Stimulated activated CD8-positive, alpha-beta memory T cell treated with anti-CD3 and anti-CD28 coated beads, Interleukin-4, amount 100 ng/mL, for 24 hours (primary cell): ENCODE data around the gene CCDC24.
A peak's percentile ranks its signal among the peaks of the same experiment; 100 is the strongest.

ENCODE experiments used
- DNase-seq: peaks from one replicate; pipeline ENCODE4 v3.0.0-alpha.2; 2020; ENCODE audit warnings: low read depth

CCDC24 gene

DNA sequence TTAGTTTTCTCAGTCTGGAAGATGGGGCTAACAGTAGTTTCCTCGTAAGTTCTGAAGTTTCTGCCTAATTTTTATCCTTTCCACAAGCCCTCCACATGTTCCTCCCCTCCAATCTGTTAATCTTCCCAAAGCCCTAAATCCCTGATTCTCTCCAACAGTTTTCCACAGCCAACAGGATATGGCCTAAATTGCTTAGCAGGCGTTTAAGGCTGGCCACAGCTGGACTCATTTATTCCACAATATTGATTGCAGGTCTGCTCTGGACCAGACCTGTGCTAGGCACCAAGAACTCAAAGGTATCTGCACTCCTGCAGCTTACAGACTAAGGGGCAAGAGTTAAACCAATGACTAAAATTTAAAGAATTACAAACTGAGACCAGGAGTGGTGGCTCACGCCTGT is 35.9 kb downstream of the CCDC24 start:
- no peak for DNase-seq

DNA sequence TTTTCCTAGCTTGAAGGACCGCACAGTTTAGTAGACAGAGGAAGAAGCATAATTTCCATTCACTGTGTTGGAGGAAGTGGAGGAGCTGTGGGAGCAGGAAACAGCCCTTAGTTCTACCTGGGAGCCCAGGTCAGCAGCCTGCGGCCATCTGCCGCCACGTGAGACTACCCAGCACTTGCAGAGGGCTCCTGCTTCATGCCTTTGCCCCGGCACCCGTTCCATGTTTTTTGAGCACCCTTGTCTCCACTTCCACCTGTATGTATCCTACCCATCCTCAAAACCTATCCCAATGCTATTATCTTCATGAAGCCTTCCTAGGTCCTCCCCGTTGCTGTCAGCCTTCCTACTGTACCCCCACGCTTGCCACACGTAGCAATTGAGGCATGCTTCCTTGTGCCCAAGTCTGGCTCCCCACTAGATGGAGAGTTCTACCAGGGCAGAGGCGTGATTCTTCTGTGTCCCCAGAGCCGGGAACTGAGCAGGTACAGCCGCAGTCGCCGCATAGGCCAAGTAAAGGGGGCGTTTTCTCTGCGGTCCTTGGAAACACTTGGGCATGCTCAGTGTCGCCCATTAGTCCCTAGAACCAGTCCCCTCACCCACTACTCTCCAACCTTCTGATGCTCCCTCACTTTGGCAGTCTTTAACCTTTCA is 38.0 kb downstream of the CCDC24 start:
- DNase-seq, result no peak

- DNase-seq, result peak; percentile 81
Observed at GRCh38 chr1:44029911-44030604, 38.7 kb downstream of the CCDC24 start.

DNA sequence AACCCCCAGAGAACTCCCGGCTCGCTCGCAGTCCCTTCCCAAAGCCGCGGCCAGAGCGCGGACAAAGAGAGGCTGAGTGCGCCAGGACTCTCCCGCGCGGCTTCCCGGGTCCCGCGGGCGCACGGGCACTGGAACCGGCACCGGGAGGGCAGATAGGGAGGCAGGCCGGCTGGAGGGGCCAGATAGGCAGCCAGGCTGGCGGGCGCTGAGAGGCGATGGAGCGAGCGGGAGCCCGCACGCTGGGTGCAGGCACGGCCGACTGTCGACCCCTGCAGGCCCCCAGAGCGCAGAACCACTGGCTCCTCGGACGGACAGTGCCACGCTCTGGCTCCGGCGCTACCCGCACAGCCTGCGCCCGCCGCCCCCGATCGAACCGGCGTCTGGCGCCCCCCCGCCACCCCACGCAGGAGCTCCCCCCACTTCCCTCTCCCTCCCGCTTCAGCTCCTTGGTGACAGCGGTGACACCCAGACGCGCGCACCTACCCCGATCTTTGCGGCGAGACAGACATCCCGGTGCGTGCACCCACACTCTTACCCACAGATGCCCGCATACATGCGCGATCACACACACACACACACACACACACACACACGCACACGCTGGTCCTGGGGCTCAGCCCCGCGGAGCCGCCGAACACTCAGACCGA is 39.3 kb downstream of the CCDC24 start:
- DNase-seq, result peak; percentile 31

DNA sequence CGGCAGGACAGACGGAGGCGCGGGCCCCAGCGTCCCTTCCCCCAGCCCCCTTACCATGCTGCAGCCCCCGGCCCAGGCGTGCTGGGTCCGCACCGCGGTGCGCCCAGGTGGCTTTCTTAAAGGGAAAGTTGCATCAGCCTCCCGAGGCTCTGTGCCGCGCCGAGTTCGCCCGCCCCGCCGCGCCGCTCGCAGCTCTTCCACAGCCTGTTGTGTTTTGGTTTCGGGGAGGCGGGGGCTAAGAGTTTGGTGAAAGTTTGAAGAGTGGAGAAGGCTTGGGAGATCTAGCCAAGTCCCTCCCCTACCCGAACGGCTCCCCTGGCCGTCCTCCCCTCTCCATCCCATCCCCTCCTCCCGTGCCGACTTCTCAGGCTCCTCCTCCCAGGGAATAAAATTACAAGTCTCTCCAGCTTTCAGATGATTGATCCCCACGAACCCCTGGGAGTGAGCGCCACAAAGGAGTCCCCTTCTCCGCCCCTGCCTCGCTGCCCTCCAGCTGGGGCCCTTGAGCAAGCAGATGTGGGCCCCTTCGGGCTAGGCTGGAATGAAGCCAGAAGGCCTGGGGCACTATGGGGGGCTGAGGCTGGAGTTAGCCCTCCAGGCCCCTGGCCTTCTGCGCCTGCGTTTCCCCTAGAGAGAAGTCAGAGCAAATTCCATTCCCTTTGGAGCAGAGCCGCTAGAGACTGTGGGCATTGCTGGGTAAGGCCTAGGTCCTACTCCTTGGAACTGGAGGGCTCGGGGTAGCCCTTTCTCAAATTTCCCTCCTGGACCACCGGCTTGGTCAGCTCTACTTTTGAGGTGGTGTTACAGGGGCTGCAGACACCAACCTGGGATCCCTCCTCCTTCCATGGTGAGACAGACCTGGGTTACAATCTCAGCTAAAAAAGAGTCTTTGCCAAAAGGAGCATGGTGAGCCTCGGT is 40.1 kb downstream of the CCDC24 start, which contains the start of gene SLC6A9:
Gene SLC6A9 (minus strand): TSS at position 211 of the 918 bp plus-strand sequence. CDS start 7,185 bp downstream, outside the sequence.
- peak; percentile 34 for DNase-seq

GRCh38 chr1:44032170-44032790 is 40.9 kb downstream of the CCDC24 start:
- DNase-seq, result no peak

- no peak for DNase-seq
Observed at GRCh38 chr1:44033041-44033575, 41.7 kb downstream of the CCDC24 start.

DNA sequence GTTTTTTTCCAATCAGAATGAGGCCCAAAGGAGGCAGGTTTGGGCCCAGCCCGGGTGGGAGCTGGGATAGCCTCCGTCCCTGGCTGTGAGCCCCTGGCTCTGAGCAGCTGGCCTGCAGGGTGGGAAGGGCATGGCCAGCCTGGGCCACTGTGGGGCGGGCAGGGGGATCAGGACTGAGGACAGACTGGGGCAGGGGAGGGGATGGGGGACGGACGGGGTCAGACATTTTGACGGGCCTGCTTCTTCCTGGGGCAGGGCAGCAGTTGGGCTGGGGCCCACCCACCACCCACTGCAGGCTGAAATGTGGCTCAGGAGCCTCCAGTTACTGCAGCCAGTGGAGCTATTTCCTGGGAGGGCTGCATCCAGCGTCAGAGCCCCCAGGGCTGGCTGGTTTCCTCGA is 42.4 kb downstream of the CCDC24 start:
- DNase-seq, result no peak

- DNase-seq, result no peak
Observed at GRCh38 chr1:44034423-44034822, 43.0 kb downstream of the CCDC24 start.

GRCh38 chr1:44034976-44035716 is 43.7 kb downstream of the CCDC24 start:
- DNase-seq, result no peak

- no peak for DNase-seq
Observed at GRCh38 chr1:44035726-44036408, 44.5 kb downstream of the CCDC24 start.

GRCh38 chr1:44036409-44037139 is 45.2 kb downstream of the CCDC24 start:
- DNase-seq, result peak; percentile 56

GRCh38 chr1:44037154-44037553 is 45.8 kb downstream of the CCDC24 start:
- no peak for DNase-seq

- DNase-seq, result no peak
Observed at GRCh38 chr1:44038876-44039657, 47.7 kb downstream of the CCDC24 start.

DNA sequence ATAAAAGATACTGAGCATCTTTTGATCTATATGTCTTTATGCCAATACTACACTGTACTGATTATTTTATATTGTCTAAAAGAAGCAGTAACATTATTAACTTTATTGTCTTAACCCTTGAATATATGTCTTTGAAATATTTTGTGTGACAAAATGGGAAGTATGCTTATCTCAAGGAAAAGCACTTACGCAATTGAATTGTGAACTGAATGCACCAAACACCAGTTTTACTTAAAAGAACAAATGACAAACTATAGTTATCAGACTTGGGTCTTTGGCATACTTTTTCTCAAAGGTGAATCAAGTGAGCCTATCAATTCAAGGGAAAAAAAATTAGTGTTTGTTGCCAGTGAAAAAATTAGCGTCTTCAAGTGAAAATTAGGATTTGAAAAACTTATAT is 49.0 kb downstream of the CCDC24 start:
- DNase-seq, result no peak

DNA sequence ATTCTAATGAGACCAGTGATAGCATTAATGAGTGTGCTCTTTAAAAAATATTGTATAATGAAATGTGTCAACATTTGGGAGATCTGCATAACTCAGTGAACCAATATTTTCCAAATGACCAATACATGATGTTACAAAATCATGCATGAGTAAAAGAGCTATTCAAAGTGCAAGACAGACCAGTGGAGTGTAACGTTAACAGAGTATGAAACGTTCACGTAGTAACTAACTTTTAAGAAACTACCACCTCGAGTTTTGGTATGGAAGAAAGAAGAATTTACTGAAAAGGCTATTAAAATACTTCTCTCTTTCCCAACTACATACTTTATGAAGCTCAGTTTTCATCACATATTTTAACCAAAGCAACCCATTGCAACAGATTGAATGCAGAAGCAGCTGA is 49.4 kb downstream of the CCDC24 start:
- DNase-seq, result no peak

- no peak for DNase-seq
Observed at GRCh38 chr1:44043176-44044070, 52.0 kb downstream of the CCDC24 start.
